Liver (tissue), 3 donors: Measurements from ENCODE around the gene SLX9.

Experiments used
- CTCF ChIP-seq: fragments of 150-350 bp; IDR thresholded peaks from 2 replicates; pipeline ENCODE4 v1.5.1; 2017; ENCODE audit warnings: improper control_type of control experiment, low read depth, low read length; ENCODE audit not compliant: missing input control
- EGR1 ChIP-seq, 2 donors: IDR thresholded peaks; 2 replicates each; pipeline ENCODE4 v1.6.1; 2016 to 2018; ENCODE audit warnings: antibody characterized with exemption in 2 of 2, low read depth in 2 of 2
- FOXA1 ChIP-seq: IDR thresholded peaks from 2 replicates; pipeline ENCODE4 v1.6.1; 2016; ENCODE audit warnings: antibody characterized with exemption
- GABPA ChIP-seq, 2 donors: IDR thresholded peaks in 1 of 2; conservative IDR thresholded peaks in 1 of 2; 2 replicates each; pipeline ENCODE4 v1.6.1; 2016; ENCODE audit warnings: antibody characterized with exemption in 2 of 2, mild to moderate bottlenecking in 1 of 2, moderate library complexity in 1 of 2
- JUND ChIP-seq, 2 donors: IDR thresholded peaks; 2 replicates each; pipeline ENCODE4 v1.6.1; 2016; ENCODE audit warnings: antibody characterized with exemption in 2 of 2
- RAD21 ChIP-seq, 2 donors: IDR thresholded peaks; 2 replicates each; pipeline ENCODE4 v1.6.1; 2016; ENCODE audit warnings: antibody characterized with exemption in 2 of 2, mild to moderate bottlenecking in 2 of 2
- REST ChIP-seq: IDR thresholded peaks from 2 replicates; pipeline ENCODE4 v1.6.1; 2016; ENCODE audit warnings: antibody characterized with exemption, mild to moderate bottlenecking
- RXRA ChIP-seq, 2 donors: IDR thresholded peaks; 2 replicates each; pipeline ENCODE4 v1.6.1; 2017 to 2018; ENCODE audit warnings: antibody characterized with exemption in 2 of 2, mild to moderate bottlenecking in 1 of 2
- YY1 ChIP-seq: IDR thresholded peaks from 2 replicates; pipeline ENCODE4 v1.6.1; 2016; ENCODE audit warnings: antibody characterized with exemption, mild to moderate bottlenecking
- ZBTB33 ChIP-seq: IDR thresholded peaks from 2 replicates; pipeline ENCODE4 v1.6.1; 2016; ENCODE audit warnings: antibody characterized with exemption
- TF ChIP-seq, protein P1 (sequence below): IDR thresholded peaks from 2 replicates; pipeline ENCODE4 v1.6.1; 2016; ENCODE audit warnings: antibody characterized with exemption
- donor health status: healthy.
- donor health status: healthy.

GRCh38 chr21:44920694-44921604, 18.9 kb upstream of the SLX9 start, which contains the start of gene ITGB2:
- TF ChIP-seq CTCF (no peak), ZBTB33 (no peak), REST (no peak), FOXA1 (no peak), RAD21 (IDR thresholded peaks at IDR 0.05) (no peak), YY1 (no peak), EGR1 (IDR thresholded peaks at IDR 0.05; ENCODE audit: low read depth in 2 of 2) (no peak), GABPA (IDR thresholded peaks at IDR 0.05 in 1 of 2, conservative IDR thresholded peaks at IDR 0.05 in 1 of 2) (no peak), RXRA (IDR thresholded peaks at IDR 0.05) (no peak), JUND (IDR thresholded peaks at IDR 0.05) (no peak)
- TF ChIP-seq, protein P1, sequence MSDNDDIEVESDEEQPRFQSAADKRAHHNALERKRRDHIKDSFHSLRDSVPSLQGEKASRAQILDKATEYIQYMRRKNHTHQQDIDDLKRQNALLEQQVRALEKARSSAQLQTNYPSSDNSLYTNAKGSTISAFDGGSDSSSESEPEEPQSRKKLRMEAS = no peak
